Endothelial cell of umbilical vein (primary cell): ENCODE data around the gene ARID1B. TPM values are rescaled to one million over a fixed set of nuclear protein-coding genes. Genes with fewer than 3 reads are reported as not detected.

Source experiments
- BruUV-seq: library from RNA; stranded (reverse); fragments of 400-500 nt; replicated peaks from 2 replicates; lab custom pipeline; 2021; lab: Mats Ljungman, UMichigan
- CTCF ChIA-PET: fragments of 300-600, 350-600 bp; sonication (Branson Sonifier 250); formaldehyde crosslinking; loops from one replicate; lab custom pipeline; 2021; ENCODE audit warnings: antibody characterized with exemption, inconsistent platforms; lab: Charles Lee
- POLR2A ChIA-PET: fragments of 300-600, 350-600 bp; sonication (Branson Sonifier 250); formaldehyde crosslinking; loops from one replicate; lab custom pipeline; 2021; ENCODE audit warnings: antibody characterized with exemption, inconsistent platforms; lab: Charles Lee
- DNase-seq: peaks from one replicate; pipeline ENCODE4 v3.0.0-alpha.2; 2011; ENCODE audit warnings: low read depth, low spot score
- FAIRE-seq: peaks from 2 replicates; lab custom pipeline; 2011; peaks lifted over from hg19 to GRCh38; lab: Jason Lieb, UNC
- H2AFZ ChIP-seq: 2 replicates; pipeline ENCODE4 v1.6.0; 2012; ENCODE audit warnings: low read depth, low read length, control low read depth, inconsistent platforms
- H3K27ac ChIP-seq: 2 replicates; pipeline ENCODE4 v1.5.1; 2011; ENCODE audit warnings: low read depth, mild to moderate bottlenecking, control low read depth, low read length, moderate library complexity; ENCODE audit not compliant: insufficient read depth
- H3K27me3 ChIP-seq, 2 experiments: 2 replicates each; pipeline versions ENCODE4 v1.6.0 to v1.6.1; 2011; ENCODE audit warnings: low read length in 2 of 2, mixed read lengths in 1 of 2; ENCODE audit not compliant: control insufficient read depth in 2 of 2, insufficient read depth in 2 of 2
- H3K36me3 ChIP-seq, 2 experiments: 2 replicates in 1 of 2; 3 replicates in 1 of 2; pipeline ENCODE4 v1.5.1; 2011; ENCODE audit warnings: low read length in 2 of 2, mild to moderate bottlenecking in 1 of 2, moderate library complexity in 1 of 2; ENCODE audit not compliant: control insufficient read depth in 2 of 2, insufficient read depth in 2 of 2; ENCODE audit errors: extremely low read depth in 1 of 2
- H3K4me1 ChIP-seq: 3 replicates; pipeline ENCODE4 v1.5.1; 2011; ENCODE audit warnings: mild to moderate bottlenecking, low read length; ENCODE audit not compliant: control insufficient read depth, insufficient read depth; ENCODE audit errors: extremely low read depth
- H3K4me2 ChIP-seq: 2 replicates; pipeline ENCODE4 v1.6.1; 2011; ENCODE audit warnings: low read length, control low read depth, mixed read lengths; ENCODE audit not compliant: insufficient read depth
- H3K4me3 ChIP-seq, 3 experiments: fragments of 200-600 bp in 1 of 3; sonication (generic), shearing (Covaris generic) in 1 of 3; replicated peaks in 1 of 3; 2 replicates each; pipeline ENCODE4 v1.5.1; 2011 to 2016; ENCODE audit warnings: control low read depth in 3 of 3, low read length in 3 of 3, mild to moderate bottlenecking in 2 of 3, inconsistent platforms in 1 of 3, low read depth in 1 of 3, moderate library complexity in 1 of 3; ENCODE audit not compliant: insufficient read depth in 1 of 3
- H3K79me2 ChIP-seq: 2 replicates; pipeline ENCODE4 v1.6.0; 2012; ENCODE audit warnings: low read length, inconsistent platforms; ENCODE audit not compliant: control insufficient read depth, insufficient read depth
- H3K9ac ChIP-seq: replicated peaks from 2 replicates; pipeline ENCODE3; 2011; ENCODE audit warnings: low read length, control low read depth; ENCODE audit not compliant: insufficient read depth; ENCODE audit errors: extremely low read depth
- H3K9me1 ChIP-seq: replicated peaks from 3 replicates; pipeline ENCODE4 v1.6.0; 2011; ENCODE audit warnings: mild to moderate bottlenecking, low read length; ENCODE audit not compliant: control insufficient read depth, insufficient read depth; ENCODE audit errors: extremely low read depth
- H3K9me3 ChIP-seq: replicated peaks from 2 replicates; pipeline ENCODE4 v1.5.1; 2012; ENCODE audit warnings: low read length, inconsistent platforms; ENCODE audit not compliant: control insufficient read depth, insufficient read depth
- H4K20me1 ChIP-seq: replicated peaks from 2 replicates; pipeline ENCODE3; 2011; ENCODE audit warnings: mild to moderate bottlenecking, low read length; ENCODE audit not compliant: control insufficient read depth, insufficient read depth; ENCODE audit errors: extremely low read depth
- CTCF ChIP-seq, 2 donors: IDR thresholded peaks; 1 replicate in 1 of 2; 2 replicates in 1 of 2; pipeline ENCODE4 v1.5.1; 2011; ENCODE audit warnings: low read length in 2 of 2, mild to moderate bottlenecking in 2 of 2, moderate library complexity in 2 of 2, control low read depth in 1 of 2, inconsistent platforms in 1 of 2, low read depth in 1 of 2; ENCODE audit not compliant: insufficient read depth in 1 of 2; ENCODE audit errors: extremely low read depth in 1 of 2
- EZH2 ChIP-seq: IDR thresholded peaks from 2 replicates; pipeline ENCODE4 v1.6.1; 2012; ENCODE audit warnings: borderline replicate concordance, low read depth, mild to moderate bottlenecking, moderate library complexity, low read length, inconsistent platforms; ENCODE audit not compliant: severe bottlenecking
- FOS ChIP-seq: IDR thresholded peaks from 2 replicates; pipeline ENCODE4 v1.6.1; 2011; ENCODE audit warnings: mild to moderate bottlenecking, low read length, moderate library complexity, borderline replicate concordance; ENCODE audit not compliant: insufficient read depth
- GATA2 ChIP-seq: IDR thresholded peaks from 2 replicates; pipeline ENCODE4 v1.7.0; 2011; ENCODE audit warnings: low read depth, mild to moderate bottlenecking, moderate library complexity, mixed read lengths, low read length; ENCODE audit not compliant: insufficient read length, insufficient read depth
- JUN ChIP-seq: IDR thresholded peaks from 2 replicates; pipeline ENCODE4 v1.6.1; 2011; ENCODE audit warnings: borderline replicate concordance, low read depth; ENCODE audit not compliant: insufficient read length, insufficient read depth
- MAX ChIP-seq: IDR thresholded peaks from 2 replicates; pipeline ENCODE4 v1.6.1; 2011; ENCODE audit not compliant: insufficient read depth, insufficient read length
- MYC ChIP-seq: IDR thresholded peaks from one replicate; pipeline ENCODE4 v1.6.1; 2011; ENCODE audit warnings: mild to moderate bottlenecking, low read depth, low read length
- POLR2A ChIP-seq: IDR thresholded peaks from 2 replicates; pipeline ENCODE4 v1.6.1; 2012; ENCODE audit warnings: low read depth, mild to moderate bottlenecking, control low read depth, low read length
- POLR2AphosphoS5 ChIP-seq: IDR thresholded peaks from 2 replicates; pipeline ENCODE4 v1.6.1; 2012; ENCODE audit warnings: low read depth, mild to moderate bottlenecking, control low read depth, low read length, moderate library complexity; ENCODE audit not compliant: insufficient read depth
- dilution Hi-C: fragments of 300-500 bp; cut with MboI; formaldehyde crosslinking; loops from one replicate; pipeline ENCODE4 v1.15.0; 2019; ENCODE audit warnings: low sequenced_read_pairs; ENCODE audit not compliant: extremely low pct_ligation_motif_present
- intact Hi-C: fragments of 100-400 bp; cut with micrococcal nuclease; formaldehyde crosslinking; loops from one replicate; pipeline ENCODE4 v1.10.0; 2022
- polyA plus RNA-seq, 4 experiments: library from polyadenylated mRNA; depleted of rRNA in 3 of 4; stranded (reverse) in 3 of 4; unstranded in 1 of 4; fragments of >200 nt; gene quantifications; 2 replicates each; pipeline versions ENCODE4 v1.2.1 to v1.2.3, GENCODE V29; 2011 to 2012; ENCODE audit warnings: missing spikeins in 1 of 4
- total RNA-seq: library from RNA; stranded (reverse); gene quantifications from 2 replicates; pipeline ENCODE4 v1.2.3, GENCODE V29; 2021

The ARID1B gene
- total and polyA plus RNA-seq, 2 donors (not counting 3 experiments of a cell fraction or from before 2014, with no cell fraction given), result 21.8 to 89.5 TPM

GRCh38 chr6:157148391-157149323 is 371.5 kb downstream of the ARID1B start:
- no peaks in the 10 kb centered on the region for H3K9me1 ChIP-seq
- dilution Hi-C loops, result no loop called here
- peak overlapping the region in 1 of 3 experiments; percentile 1 for H3K4me3 ChIP-seq
- FAIRE-seq (peak; percentile 94), DNase-seq (peak; percentile 97)
- ChIA-PET POLR2A (interaction anchor here (0.9 kb wide), 1 partner anchor 19 kb away, joined by 3 read pairs; no protein-coding TSS in a partner anchor), CTCF (no interaction called here)
- H3K79me2 ChIP-seq, result no peaks in the 10 kb centered on the region
- peak overlapping the region; percentile 63 for H3K9ac ChIP-seq
- H3K9me3 ChIP-seq, result no peaks in the 10 kb centered on the region
- H2AFZ ChIP-seq, result no peak overlapping the region
- H4K20me1 ChIP-seq, result no peaks in the 10 kb centered on the region
- H3K27me3 ChIP-seq, result no peaks in the 10 kb centered on the region
- BruUV-seq, result no TSS peak
- peak overlapping the region; percentile 97 for H3K27ac ChIP-seq
- intact Hi-C loops, result loop anchor here (1.0 to 5.0 kb wide), 5 partner anchors 19 to 1836 kb away; partner anchors contain the start of genes ARID1B and TFB1M
- TF ChIP-seq JUN (peak; percentile 87), MAX (peak; percentile 38), CTCF (IDR thresholded peaks at IDR 0.05; ENCODE audit: extremely low read depth in 1 of 2, insufficient read depth in 1 of 2, low read depth in 1 of 2, low read length in 2 of 2) (no peak), POLR2AphosphoS5 (peak; percentile 64), MYC (peak; percentile 96), GATA2 (peak; percentile 47), EZH2 (no peak), POLR2A (no peak), FOS (peak; percentile 90)
- H3K4me2 ChIP-seq, result peak overlapping the region; percentile 19
- no peaks in the 10 kb centered on the region for H3K36me3 ChIP-seq
- H3K4me1 ChIP-seq, result peaks cover 60% of the 10 kb centered on the region
